HG02870 (cell line): Measurements from ENCODE around the gene NSFL1C.
A peak's percentile ranks its signal among the peaks of the same experiment; 100 is the strongest.
"Not testable (repeated sequence)": the region's sequence is repeated elsewhere in the genome, so short reads cannot be mapped to it uniquely, and the experiment has no call there.

Experiments used
- ATAC-seq: cut with Tn5 transposase; IDR thresholded peaks from one replicate; pipeline ENCODE4 v1.9.1; 2021; ENCODE audit warnings: mild to moderate bottlenecking, moderate library complexity; ENCODE audit not compliant: unreplicated experiment

The NSFL1C gene

DNA sequence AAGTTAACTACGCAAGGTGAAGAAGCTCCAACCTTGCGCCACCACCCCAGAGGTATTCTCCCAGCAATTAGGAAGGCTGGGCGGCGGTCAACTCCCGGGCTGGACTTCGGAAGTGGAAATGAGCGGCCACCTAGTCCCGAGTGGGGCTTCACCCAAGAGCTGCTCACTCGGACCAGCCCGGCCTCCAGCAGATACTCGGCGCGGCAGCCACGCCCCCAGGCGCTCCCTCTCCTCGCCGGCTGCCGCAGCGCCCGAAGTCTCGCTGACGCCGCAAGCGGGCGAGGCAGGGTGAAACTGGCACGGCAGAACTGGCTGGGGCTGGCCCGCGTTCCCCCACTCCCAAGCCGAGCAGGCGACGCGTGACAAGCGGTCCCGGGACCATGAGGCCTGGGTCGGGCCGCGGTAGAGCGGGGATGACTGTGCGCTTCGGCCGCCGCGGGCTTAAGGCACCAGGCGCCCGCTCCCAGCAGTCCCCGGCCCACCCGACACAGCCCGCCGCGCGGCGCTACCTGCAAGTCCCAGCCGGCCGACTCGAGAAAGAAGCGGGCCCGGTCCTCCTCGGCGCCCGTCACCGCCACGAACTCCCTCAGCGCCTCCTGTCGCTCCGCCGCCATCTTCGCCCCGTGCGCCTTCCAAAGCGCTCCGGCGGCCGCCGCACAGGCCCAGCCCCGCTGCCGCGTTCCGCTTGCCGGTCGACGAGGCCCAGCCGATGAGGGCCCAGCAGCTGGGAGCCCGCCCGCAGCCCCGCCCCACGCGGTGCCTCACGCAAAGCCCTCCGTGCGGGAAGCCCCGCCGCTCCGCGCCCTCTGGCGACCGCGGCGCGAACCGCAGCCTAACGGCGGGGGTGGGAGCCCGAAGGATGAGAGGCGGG lies at the start of gene NSFL1C:
Gene NSFL1C (minus strand): TSS at position 639 of the 871 bp plus-strand sequence. CDS start 25 bp downstream, at position 614.
- ATAC-seq, result peak; percentile 79

DNA sequence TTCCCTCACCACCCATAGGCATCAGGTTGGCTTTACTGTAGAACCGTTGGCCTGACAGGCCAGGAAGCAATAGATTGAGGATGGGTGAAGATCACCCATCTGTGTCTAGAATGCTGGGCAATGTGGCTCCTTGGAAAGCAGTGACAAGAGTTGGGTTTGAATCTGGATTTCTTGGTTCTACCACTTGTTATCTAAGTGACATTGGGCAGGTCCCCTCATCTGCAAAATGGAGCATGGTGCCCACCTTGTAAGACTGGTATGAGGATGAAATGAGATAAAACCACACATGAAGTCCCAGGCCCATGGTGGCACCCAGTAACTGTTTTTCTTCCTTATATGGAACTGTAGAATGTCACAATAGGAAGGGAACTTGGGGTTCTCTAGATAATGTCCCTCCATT lies 47.2 kb upstream of the NSFL1C start:
- ATAC-seq, result no peak

DNA sequence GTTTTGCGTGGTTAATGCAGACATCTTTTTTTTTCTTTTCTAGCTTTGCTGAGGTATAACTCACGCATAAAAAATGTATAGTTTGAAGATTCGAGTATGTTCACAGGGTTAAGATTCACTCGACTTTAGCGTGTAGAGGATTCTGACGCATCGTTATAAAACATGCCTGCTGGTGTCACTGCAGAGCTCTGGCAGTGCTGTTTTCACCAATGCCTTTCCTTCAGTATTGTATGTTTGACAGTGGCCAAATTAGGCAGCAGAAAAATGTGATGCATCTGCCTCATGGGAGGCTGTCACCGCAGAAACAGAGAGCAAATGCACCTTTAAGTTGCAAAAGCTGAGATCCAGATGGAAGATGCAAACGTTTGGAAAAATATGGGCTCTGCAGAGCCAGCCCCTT lies 42.6 kb upstream of the NSFL1C start:
- ATAC-seq, result no peak

DNA sequence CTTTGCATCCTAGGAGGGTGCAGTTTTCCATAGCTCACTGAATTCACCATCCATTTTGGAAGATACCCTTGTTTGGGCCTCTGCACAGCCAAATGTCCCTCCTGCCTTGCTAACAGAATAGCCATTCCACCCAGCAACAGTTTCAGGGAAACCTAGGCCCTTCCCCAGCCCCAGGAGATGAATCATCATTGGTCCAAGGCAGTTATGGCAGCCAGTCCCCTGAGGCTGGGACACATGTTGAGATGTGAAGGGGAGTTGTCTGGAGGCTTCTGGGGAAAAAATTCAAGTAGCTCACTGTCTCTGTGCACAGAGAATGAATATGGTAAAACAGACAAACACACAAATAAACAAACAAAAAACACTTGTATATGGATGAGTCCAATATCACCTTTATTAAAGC lies 41.9 kb upstream of the NSFL1C start:
- no peak for ATAC-seq

DNA sequence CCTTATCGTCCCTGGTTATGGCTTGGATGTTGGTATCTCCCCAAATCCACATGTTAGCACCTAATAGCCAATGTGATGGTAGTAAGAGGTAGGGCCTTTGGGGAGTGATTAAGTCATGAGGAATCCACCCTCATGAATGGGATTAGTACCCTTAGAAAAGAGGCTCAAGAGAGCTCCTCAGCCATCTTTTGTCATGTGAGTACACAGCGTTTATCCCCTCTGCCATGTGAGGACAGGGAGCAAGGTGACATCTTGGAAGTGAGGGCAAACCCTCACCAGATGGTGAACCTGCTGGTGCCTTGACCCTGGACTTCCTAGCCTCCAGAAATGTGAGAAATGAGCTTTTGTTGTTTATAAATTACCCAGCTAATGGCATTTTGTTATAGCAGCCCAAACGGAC lies 40.6 kb upstream of the NSFL1C start:
- ATAC-seq, result no peak

DNA sequence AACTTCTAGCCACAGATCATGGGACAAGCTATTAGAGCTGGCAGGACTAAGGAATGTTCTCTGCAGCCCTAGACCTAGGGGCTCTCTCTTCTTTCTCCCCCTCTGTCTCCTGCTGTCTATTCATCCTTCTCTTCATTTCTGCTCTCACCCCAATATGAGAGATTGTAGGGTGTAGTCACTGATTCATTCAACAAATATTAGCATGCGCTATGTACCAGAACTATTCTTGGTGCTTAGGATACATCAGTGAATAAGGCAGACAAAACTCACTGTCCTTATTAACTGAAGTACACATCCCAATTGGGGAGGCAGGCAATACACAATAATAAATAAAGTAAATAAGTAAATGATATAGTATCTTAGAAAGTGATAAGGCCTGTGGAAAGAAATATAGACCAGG lies 39.2 kb upstream of the NSFL1C start:
- ATAC-seq, result no peak

DNA sequence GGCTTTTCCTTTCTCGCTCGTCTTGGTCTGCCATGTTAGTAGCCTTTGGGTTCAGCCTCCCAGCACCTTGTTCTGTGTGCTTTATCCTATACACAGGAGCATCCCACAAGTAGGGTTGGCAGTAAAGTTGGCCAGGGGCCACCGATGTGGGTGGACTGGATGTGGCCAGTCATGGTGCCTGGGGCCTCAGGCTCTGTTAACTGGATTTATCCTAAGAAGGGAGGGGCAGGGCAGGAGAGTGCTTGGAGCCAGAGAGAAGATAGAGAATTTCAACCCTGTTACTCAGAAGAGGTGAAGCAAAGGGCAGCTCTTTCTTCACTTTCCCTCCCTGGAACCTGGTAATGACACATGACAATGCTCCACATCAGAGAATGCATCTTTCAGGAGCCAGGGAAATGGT lies 38.7 kb upstream of the NSFL1C start:
- no peak for ATAC-seq

DNA sequence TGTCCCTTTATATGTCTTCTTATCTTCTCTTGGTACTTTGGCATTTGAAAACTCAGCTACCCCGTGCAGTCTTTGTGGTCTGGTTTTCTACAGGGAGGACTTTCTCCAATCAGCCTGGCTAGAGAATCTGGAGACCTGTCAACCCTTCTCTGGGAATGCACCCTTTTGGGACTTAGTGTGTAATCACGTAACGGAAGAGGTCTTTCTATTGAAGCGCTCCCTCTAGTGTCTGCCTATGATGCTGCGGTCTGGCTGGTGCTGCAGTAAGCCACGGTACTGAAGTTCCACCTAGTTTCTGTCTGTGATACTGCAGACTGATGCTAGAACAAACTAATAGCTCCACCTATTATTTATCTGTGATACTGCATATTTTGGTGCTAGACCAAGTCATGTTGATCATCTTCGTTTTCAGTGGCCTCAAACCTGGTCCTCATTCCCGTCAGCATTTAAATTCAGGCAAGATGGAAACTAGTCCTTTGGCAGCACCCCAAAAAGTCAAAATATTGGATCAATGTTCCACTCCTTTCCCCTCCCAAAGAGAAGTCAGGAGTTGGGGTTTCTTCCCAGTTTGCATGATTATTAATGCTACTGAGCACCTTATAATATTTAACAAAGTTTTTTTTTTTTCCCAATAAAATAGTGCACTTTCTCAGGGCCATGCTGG lies 37.0 kb upstream of the NSFL1C start:
- ATAC-seq, result peak; percentile 97

DNA sequence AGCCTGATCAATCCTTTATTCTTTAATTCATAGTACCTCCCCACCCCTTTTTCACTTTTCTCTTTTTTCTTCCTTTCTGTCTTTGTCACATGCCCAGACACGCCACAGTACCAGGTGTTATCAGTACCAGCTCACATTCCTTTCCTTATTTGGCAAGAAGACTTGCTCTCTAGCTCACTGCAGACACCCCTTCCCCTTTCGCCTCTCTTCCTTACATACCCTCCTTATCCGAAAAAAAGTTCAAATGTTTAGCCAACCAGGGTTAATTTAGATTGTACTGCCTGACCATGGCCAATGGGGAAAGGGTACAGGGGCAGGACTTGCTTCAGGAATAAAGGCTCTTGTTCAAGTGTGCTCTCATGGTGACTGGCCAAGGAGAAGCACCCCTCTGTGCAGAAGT lies 33.8 kb upstream of the NSFL1C start:
- no peak for ATAC-seq

DNA sequence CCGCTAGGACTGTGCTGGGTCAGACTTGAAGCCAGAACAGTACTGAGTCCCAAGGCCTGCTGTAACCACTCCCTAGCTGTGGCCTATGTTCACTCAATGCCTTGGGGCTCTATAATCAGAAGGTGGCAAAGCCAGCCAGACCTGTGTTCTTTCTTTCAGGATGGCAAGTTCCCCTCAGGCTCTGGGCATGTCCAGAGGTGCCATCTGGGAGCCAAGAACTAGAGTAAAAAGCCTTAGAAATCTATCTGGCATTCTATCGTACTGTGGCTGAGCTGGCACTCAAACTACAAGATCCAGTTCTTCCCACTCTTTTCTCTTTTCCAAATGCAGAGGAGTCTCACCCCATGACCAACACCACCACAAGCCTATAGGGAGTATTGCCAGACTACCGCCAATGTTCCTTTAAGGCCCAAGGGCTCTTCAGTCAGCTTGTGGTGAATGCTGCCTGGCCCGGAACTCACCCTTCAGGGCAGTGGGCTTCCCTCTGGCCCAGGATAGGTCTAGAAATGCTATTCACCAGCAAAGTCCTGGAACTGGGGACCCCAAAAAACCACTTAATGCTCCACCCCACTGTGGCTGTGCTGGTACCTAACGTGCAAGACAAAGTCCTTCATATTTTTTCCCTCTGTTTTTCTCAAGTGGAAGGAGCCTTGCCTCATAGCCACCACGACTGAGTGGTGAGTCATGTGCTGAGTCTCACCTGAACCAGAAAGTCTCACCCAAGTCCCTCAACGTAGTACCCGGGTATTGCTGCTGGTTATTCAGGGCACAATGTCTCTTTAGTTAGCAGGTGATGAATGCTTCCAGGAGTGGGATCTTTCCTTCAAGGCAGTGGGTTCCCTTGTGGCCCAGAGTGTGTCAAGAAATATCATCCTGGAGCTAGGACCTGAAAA lies 33.1 kb upstream of the NSFL1C start:
- no peak for ATAC-seq

DNA sequence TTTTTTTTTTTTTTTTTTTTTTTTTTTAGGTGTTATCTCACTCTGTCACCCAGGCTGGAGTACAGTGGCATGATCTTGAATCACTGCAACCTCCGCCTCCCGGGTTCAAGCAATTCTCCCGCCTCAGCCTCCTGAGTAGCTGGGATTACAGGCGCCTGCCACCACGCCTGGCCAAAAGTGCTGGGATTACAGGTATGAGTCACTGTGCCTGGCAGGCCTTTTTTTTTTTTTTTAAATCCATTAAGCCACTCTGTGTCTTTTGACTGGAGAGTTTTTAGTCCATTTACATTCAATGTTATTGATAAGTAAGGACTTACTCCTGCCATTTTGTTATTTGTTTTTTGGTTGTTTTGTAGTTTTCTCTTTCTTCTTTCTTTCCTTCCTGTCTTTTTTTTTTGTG lies 30.7 kb upstream of the NSFL1C start:
- not testable (repeated sequence) for ATAC-seq

DNA sequence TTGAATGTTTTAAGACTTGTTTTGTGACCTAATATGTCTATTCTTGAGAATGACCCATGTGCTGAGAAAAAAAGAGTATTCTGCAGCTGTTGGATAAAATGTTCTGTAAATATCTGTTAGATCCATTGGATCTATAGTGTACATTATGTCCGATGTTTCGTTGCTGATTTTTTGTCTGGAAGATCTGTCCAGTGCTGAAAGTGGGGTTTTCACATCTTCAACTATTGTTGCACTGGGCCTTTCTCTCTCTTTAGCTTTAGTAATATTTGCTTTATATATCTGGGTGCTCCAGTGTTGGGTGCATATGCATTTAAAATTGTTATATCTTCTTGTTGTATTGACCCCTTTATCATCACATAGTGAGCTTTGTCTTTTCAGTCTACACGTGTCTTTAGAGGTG lies 30.3 kb upstream of the NSFL1C start:
- no peak for ATAC-seq

DNA sequence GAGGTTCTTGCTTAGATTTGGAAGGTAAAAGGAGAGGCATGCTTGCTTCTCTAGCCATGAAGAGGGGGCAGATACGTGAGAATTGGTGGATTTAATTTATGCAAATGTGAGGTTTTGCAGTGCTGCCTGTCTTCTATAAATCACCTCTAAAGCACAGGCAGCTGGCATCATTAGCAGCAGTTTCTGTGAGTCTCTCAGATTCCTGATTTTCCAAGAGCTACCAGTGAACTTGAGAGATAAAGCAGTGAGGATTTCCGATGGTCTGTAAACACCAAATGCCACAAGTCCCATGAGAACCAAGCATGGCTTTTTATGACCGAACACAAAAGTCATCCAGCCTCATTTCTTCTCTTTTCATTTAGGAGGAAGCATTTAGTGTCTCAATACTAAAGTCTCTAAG lies 27.8 kb upstream of the NSFL1C start:
- no peak for ATAC-seq

DNA sequence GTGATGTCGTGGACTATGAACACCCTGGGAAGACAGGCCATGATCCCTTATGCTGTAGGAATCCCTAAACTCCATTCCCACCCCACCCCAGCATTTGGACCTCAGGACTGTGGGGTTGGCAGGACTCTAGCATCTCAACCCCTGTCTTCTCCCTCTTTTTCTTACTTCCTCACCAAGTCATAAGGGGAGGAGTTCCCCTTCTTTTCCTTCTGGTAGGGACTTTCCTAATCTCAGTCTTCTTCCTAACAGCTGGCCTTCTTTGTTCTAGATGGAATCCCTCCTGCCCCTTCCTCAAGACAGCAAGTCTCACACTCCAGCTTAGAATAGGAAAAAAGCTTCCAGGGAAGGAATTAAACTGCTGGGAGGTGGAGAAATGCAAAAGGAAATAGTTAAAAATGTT lies 26.9 kb upstream of the NSFL1C start:
- no peak for ATAC-seq

DNA sequence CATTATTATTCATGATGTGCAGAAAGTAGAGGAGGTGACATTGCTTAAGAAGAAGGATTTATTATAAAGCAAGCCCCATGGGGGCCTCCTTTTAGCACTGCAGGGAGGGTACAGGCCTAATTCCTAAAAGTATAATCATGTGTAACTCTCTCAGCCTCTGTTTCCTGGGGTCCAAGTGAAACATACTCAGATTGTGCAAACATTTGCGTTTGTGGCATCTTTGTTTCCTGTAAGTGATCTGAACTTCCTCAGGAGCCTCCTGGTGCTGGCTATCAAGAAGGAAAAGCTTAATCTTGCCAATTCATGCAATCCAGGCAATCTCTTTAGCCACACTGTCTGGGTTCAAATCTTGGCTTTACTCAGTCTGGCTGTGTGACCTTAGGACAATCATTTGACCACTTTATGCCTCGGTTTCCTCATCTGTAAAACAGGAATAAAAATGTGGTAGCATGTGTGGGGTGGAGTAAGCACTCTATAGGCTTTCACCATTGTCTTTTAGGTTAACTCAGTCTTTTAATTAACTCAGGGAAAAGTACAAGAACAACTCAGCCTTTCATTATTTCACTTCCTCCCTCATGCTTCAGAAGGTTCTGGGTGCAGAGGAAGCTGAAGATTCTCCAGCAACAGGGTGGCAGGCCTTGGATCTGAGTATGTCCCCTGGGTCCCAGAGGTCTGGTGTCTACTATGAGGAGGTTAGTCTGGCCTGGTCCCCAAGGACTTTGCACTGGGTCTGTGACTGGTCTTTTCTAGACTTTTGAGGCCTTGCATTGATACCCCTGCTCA lies 25.4 kb upstream of the NSFL1C start:
- no peak for ATAC-seq

DNA sequence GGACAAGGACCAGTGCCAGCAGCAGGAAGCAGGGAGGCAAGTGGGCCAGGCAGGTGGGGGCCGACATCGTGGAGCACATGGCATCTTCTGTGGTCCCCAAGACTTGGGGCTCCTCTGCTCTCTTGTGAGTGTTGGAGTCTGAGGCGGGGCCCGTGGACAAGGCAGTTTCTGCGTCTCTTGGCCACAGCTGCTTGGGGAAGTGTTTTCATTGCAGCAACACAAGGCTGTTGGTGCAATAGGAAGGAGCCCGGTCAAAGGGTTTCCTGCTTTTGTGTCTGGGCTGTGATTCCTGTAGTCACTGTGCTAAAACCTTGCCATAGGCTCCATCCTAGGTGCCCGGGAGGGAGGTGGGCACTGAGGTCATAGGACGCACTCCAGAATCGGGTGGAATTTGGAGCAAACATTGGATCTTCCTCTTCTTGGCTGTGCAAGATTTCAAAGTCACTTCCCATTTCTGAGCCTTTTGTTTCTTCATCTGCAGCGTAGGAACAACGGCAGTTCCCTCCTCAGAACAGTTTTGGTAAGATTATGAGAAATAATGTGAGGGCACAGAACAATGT lies 24.7 kb upstream of the NSFL1C start, which contains the start of gene SIRPB2:
Gene SIRPB2 (minus strand): TSS at position 140 of the 560 bp plus-strand sequence. CDS start 61 bp downstream, at position 79.
- ATAC-seq, result no peak

DNA sequence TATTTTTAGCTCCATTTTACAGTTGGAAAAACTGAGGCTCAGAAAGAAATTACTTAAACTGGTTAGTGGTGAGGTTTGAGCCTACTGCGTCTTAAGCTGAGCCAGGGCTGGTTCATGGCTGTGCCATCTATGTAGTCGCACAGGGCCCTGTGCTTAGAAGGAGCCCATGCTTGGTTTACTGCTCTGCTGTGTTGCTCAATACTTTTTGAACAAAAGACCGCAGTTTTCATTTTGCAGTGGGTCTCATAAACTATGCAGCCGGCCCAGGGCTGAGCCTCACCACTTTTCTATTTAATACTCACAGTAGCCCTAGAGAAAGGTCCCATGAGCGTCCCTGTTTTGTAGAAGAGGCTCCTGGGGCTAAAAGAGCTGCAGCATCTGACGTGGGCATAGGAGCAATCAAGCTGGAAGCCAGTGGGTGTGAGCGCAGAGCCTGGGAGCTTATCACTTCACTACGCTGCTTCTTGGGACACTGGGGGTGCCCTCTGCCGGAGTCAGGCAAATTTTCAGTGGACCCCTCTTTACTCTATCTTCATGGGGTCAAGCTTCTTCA lies 24.1 kb upstream of the NSFL1C start:
- ATAC-seq, result no peak

DNA sequence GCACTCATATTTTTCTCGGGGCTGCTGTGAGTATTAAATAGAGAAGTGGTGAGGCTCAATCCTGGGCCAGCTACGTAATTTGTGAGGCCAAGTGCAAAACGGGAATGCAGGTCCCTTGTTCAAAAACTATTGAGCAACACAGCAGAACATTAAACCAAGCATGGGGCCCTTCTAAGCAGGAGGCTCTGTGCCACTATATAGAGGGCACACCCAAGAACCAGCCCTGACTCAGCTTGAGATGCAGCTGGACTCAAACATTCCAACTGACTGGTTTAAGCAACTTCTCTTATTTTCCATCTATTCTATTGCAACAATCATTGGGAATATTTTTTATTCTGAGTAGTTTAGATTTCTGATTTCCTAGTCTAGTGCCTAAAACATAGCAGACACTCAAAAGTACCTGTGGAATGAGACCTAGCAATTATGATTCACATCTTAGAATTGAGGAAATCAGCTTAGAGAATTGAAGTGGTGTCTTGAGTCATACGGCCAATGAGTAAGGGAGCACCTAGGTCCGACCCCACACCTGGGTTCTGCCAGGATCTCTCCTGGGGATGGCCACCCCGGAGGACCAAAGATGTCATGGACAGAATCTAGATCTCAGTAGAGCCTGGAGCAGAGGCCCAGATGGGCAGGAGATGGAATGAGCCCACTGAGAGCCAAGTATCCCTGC lies 23.3 kb upstream of the NSFL1C start:
- no peak for ATAC-seq

DNA sequence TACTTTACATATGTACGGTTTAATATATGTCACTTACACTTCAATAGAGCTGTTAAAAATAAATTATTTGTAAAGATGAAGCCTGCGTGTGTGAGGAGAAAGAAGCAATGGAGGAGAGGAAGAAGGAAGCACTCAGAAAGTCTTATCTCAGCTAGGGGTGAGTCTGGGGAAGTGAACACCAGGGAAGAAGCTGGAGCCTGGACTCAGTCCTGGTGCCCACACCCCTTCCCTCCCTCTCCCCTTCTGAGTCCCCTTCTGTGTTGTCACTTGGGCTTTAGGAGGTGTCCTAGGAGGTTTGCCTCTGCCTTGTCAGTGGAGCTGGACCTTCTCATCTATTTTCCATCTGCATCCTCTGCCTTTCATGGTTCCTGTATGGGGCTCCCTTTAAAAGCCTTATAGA lies 22.7 kb upstream of the NSFL1C start:
- no peak for ATAC-seq
